Astrocyte (in vitro differentiated cells and primary cell): ENCODE results near the gene ALDH1L1.

Experiments used
- EZH2 ChIP-seq: IDR thresholded peaks from 2 replicates; pipeline ENCODE4 v1.6.1; 2012; ENCODE audit warnings: mild to moderate bottlenecking, low read length, inconsistent platforms; ENCODE audit not compliant: insufficient read depth
- TF ChIP-seq, protein P1 (sequence below): IDR thresholded peaks from 2 replicates; pipeline ENCODE4 v1.5.1; 2011; ENCODE audit warnings: low read depth, mild to moderate bottlenecking, inconsistent platforms, low read length, moderate library complexity; ENCODE audit not compliant: insufficient read depth

DNA sequence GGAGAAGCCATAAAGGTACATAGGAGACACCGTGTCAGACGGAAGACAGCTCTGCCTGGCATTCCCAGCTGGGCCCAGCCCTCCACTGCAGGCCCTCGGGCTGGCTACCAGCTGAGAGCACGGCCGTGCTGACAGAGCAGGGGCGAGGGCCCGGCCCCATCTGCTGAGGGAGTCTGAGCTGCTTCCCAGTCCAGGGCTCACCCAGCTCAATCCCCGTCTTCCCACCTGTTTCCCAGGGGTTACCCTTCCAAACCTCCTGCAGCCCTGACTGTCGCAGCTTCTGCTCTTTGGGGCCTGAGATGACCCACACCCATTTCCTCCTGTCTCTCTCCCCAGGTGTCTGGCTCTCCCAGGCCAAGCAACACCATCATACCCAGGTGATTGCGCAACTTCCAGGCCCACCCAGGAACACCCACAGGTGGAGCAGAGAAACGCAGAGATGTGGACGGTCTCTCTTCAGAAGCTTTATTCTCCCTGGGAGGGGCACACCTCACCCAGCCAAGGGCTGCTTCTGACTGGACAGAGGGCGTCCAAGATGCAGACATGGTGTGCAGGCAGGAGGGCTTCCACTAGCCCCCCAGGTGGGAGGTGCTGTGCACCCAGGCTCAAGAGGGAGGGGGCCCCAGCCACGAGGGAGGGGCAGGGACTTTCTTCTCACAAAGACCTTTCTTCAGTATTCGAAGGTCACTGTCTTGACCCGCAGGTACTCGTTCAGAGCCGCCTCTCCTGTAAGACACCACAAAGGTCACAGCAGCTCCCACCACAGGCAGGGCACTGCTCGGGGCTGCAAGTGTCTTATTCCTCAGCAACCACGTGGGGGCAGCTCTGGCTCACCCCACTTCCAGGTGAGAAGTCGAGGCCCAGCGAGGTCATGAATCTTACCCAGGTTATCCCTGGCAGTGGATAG, 77.0 kb downstream of the ALDH1L1 start:
- TF ChIP-seq, protein P1, sequence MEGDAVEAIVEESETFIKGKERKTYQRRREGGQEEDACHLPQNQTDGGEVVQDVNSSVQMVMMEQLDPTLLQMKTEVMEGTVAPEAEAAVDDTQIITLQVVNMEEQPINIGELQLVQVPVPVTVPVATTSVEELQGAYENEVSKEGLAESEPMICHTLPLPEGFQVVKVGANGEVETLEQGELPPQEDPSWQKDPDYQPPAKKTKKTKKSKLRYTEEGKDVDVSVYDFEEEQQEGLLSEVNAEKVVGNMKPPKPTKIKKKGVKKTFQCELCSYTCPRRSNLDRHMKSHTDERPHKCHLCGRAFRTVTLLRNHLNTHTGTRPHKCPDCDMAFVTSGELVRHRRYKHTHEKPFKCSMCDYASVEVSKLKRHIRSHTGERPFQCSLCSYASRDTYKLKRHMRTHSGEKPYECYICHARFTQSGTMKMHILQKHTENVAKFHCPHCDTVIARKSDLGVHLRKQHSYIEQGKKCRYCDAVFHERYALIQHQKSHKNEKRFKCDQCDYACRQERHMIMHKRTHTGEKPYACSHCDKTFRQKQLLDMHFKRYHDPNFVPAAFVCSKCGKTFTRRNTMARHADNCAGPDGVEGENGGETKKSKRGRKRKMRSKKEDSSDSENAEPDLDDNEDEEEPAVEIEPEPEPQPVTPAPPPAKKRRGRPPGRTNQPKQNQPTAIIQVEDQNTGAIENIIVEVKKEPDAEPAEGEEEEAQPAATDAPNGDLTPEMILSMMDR: no peak
- no peak for TF ChIP-seq EZH2
